GM23248 (cell line): ENCODE data around the gene CAV2.

ENCODE experiments used
- EZH2 ChIP-seq: fragments of 200-600 bp; sonication (generic); IDR thresholded peaks from 2 replicates; pipeline ENCODE4 v1.6.1; 2018; ENCODE audit warnings: antibody characterized with exemption, mild to moderate bottlenecking; ENCODE audit not compliant: insufficient read depth, poor library complexity, severe bottlenecking
- EZH2phosphoT487 ChIP-seq: fragments of 200-600 bp; sonication (generic); IDR thresholded peaks from 2 replicates; pipeline ENCODE4 v1.6.1; 2018; ENCODE audit warnings: antibody characterized with exemption, moderate library complexity, mild to moderate bottlenecking, low read depth; ENCODE audit not compliant: insufficient read depth

DNA sequence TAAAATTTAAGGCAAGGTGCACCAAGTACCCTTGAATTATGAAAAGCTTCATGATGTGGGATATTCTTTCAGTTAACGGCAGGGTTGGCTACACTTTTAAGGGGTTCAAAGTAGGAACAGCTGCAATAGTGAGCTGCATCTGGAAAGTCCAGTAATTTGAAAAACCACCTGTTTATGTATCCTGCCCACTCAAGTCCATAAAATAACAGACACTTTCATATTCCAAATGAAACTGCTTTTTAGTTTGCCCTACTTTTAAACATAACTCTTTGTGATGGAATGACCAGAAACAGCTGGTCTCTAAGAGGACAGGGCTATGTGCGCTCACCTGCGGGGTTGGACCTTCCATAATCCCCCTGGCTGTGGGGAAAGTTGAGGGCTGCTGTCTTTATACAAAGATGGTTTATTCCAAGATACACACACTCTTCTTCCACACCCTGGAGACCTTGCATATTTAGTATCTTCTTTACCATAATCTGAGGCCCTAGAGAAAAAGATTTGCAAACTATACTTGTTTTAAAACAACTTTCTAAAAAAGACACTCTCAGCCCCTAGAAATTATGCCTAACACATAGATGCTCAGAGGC is 32.7 kb downstream of the CAV2 start:
- TF ChIP-seq EZH2phosphoT487 (no peak), EZH2 (no peak)
